Ovary (tissue), 3 donors: ENCODE measurements around the gene PLB1.

ENCODE experiments used
- CTCF ChIP-seq, 3 donors: fragments of 450-650 bp in 2 of 3; fragments of 200-600 bp in 1 of 3; IDR thresholded peaks; one replicate each; pipeline versions ENCODE4 v1.5.1 to v1.8.0; 2016 to 2022; ENCODE audit warnings: antibody characterized with exemption in 3 of 3, mild to moderate bottlenecking in 1 of 3
- EP300 ChIP-seq: sonication (generic); formaldehyde crosslinking; IDR thresholded peaks from one replicate; pipeline ENCODE4 v1.6.1; 2017; ENCODE audit warnings: antibody characterized with exemption
- POLR2A ChIP-seq: fragments of 450-650 bp; IDR thresholded peaks from one replicate; pipeline ENCODE4 v1.6.1; 2017; ENCODE audit warnings: antibody characterized with exemption, mild to moderate bottlenecking, moderate library complexity
- donor health status: DM: no; HTN: no; CAD: no.

DNA sequence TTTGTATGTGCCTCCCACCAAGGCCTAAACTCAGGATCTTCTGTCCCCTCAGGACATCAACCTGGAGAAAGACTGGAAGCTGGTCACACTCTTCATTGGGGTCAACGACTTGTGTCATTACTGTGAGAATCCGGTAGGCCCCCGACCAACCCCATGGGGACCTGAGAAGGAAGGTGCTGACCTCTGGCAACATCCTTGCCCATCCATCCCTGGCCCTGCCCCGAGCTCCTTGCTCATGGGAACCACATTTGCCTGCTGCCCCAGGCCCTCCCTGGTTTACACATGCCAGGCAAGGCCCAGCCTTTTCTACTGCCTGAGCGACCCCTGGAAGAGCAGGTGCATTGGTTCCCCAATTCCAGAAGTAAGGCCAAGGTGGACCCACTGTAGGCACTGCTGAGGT lies 130.5 kb downstream of the PLB1 start:
- no peak for TF ChIP-seq CTCF (IDR thresholded peaks at IDR 0.05)
- no peak for TF ChIP-seq EP300
- TF ChIP-seq POLR2A = no peak
